Colonic mucosa (tissue), 4 donors: ENCODE data around the gene MAP2K3. TPM values are rescaled to one million over a fixed set of nuclear protein-coding genes. Genes with fewer than 3 reads are reported as not detected.

ENCODE experiments used
- DNase-seq: peaks from one replicate; pipeline ENCODE4 v3.0.0-alpha.2; 2020
- H3K27ac ChIP-seq: fragments of 200-600 bp; one replicate; pipeline ENCODE4 v1.8.0; 2021
- H3K27me3 ChIP-seq: fragments of 200-600 bp; one replicate; pipeline ENCODE4 v1.8.0; 2021
- H3K36me3 ChIP-seq: fragments of 200-600 bp; one replicate; pipeline ENCODE4 v1.8.0; 2021
- H3K4me1 ChIP-seq: fragments of 200-600 bp; one replicate; pipeline ENCODE4 v1.8.0; 2021; ENCODE audit warnings: mild to moderate bottlenecking
- H3K4me3 ChIP-seq: fragments of 200-600 bp; one replicate; pipeline ENCODE4 v1.8.0; 2021
- H3K9ac ChIP-seq, 2 donors: one replicate each; pipeline ENCODE4 v1.7.0; 2013; ENCODE audit warnings: control low read depth in 2 of 2, low read depth in 2 of 2, low read length in 2 of 2
- H3K9me3 ChIP-seq: fragments of 200-600 bp; one replicate; pipeline ENCODE4 v1.8.0; 2021
- CTCF ChIP-seq: fragments of 200-600 bp; IDR thresholded peaks from one replicate; pipeline ENCODE4 v1.8.0; 2022; ENCODE audit warnings: antibody characterized with exemption, mild to moderate bottlenecking
- intact Hi-C: fragments of 100-400 bp; cut with DNase I; formaldehyde crosslinking; loops from one replicate; pipeline ENCODE4 v1.14.1; 2022
- total RNA-seq, 2 donors: library from RNA; stranded (reverse); fragmentation: NEBNext Ultra II Directional in 1 of 2; extraction: Animal tissue kit (Norgen Biotek cat#: 25700) in 1 of 2; gene quantifications; one replicate each; pipeline ENCODE4 v1.2.1, GENCODE V29; 2021
- donor health status: healthy.
- donor health status: DM: no; HTN: no; CAD: no.
- donor health status: DM: no; HTN: no; CAD: no.

Gene MAP2K3
- total RNA-seq, 2 donors from 2014 or later: 64.5 to 67.1 TPM

- no peaks in the 10 kb centered on the region for H3K36me3 ChIP-seq
- H3K27me3 ChIP-seq: no peaks in the 10 kb centered on the region
- H3K9ac ChIP-seq: no peak overlapping the region
- no peak overlapping the region for H3K4me3 ChIP-seq
- no peak for TF ChIP-seq CTCF
- H3K9me3 ChIP-seq: no peaks in the 10 kb centered on the region
- H3K4me1 ChIP-seq: no peaks in the 10 kb centered on the region
- DNase-seq: no peak
- H3K27ac ChIP-seq: no peak overlapping the region
- intact Hi-C loops: no loop called here
Observed at GRCh38 chr17:21242026-21242697, 42.3 kb upstream of the MAP2K3 start.

GRCh38 chr17:21242780-21243515 lies 41.6 kb upstream of the MAP2K3 start:
- Histone ChIP-seq H3K4me3 (no peak overlapping the region), H3K36me3 (no peaks in the 10 kb centered on the region), H3K9me3 (no peaks in the 10 kb centered on the region), H3K27me3 (no peaks in the 10 kb centered on the region), H3K9ac (no peak overlapping the region), H3K27ac (no peak overlapping the region), H3K4me1 (no peaks in the 10 kb centered on the region)
- no peak for DNase-seq
- intact Hi-C loops: no loop called here
- no peak for TF ChIP-seq CTCF

- intact Hi-C loops: no loop called here
- Histone ChIP-seq H3K27ac (no peak overlapping the region), H3K4me1 (no peaks in the 10 kb centered on the region), H3K9me3 (no peaks in the 10 kb centered on the region), H3K27me3 (no peaks in the 10 kb centered on the region), H3K9ac (no peak overlapping the region), H3K36me3 (no peaks in the 10 kb centered on the region), H3K4me3 (no peak overlapping the region)
- DNase-seq: no peak
- no peak for TF ChIP-seq CTCF
Observed at GRCh38 chr17:21243516-21244303, 40.8 kb upstream of the MAP2K3 start.

- no peak overlapping the region for H3K9ac ChIP-seq
- H3K9me3 ChIP-seq: no peaks in the 10 kb centered on the region
- no peaks in the 10 kb centered on the region for H3K36me3 ChIP-seq
- no peak overlapping the region for H3K27ac ChIP-seq
- no peak overlapping the region for H3K4me3 ChIP-seq
- no peaks in the 10 kb centered on the region for H3K27me3 ChIP-seq
- TF ChIP-seq CTCF: no peak
- DNase-seq: no peak
- no peaks in the 10 kb centered on the region for H3K4me1 ChIP-seq
- intact Hi-C loops: no loop called here
Observed at GRCh38 chr17:21245639-21246084, 38.8 kb upstream of the MAP2K3 start.

- Histone ChIP-seq H3K9me3 (no peaks in the 10 kb centered on the region), H3K4me3 (no peak overlapping the region), H3K9ac (no peak overlapping the region), H3K36me3 (no peaks in the 10 kb centered on the region), H3K27ac (no peak overlapping the region), H3K4me1 (no peaks in the 10 kb centered on the region), H3K27me3 (no peaks in the 10 kb centered on the region)
- intact Hi-C loops: no loop called here
- DNase-seq: no peak
- no peak for TF ChIP-seq CTCF
Observed at GRCh38 chr17:21246698-21247097, 37.8 kb upstream of the MAP2K3 start.
